Transverse colon (tissue), 4 donors: Measurements from ENCODE around the gene NXPH4. TPM values are rescaled to one million over a fixed set of nuclear protein-coding genes. Genes with fewer than 3 reads are reported as not detected.

ENCODE experiments used
- DNase-seq: peaks from one replicate; pipeline ENCODE4 v3.0.0-alpha.2; 2019
- H3K27ac ChIP-seq, 4 donors: fragments of 200-600 bp; sonication (generic); 2 replicates each; pipeline ENCODE4 v1.5.1; 2016 to 2018; ENCODE audit warnings: inconsistent platforms in 4 of 4
- H3K27me3 ChIP-seq: fragments of 200-600 bp; sonication (generic); 2 replicates; pipeline ENCODE4 v1.5.1; 2017; ENCODE audit warnings: inconsistent platforms
- H3K36me3 ChIP-seq, 4 donors: fragments of 200-600 bp; sonication (generic); 2 replicates each; pipeline ENCODE4 v1.5.1; 2017 to 2019; ENCODE audit warnings: inconsistent platforms in 4 of 4
- H3K4me1 ChIP-seq, 4 donors: fragments of 200-600 bp; sonication (generic); 2 replicates each; pipeline ENCODE4 v1.5.1; 2017 to 2020; ENCODE audit warnings: inconsistent platforms in 4 of 4
- H3K4me3 ChIP-seq, 4 donors: fragments of 200-600 bp; sonication (generic); 1 replicate in 1 of 4; 2 replicates in 3 of 4; pipeline versions ENCODE4 v1.5.1 to v1.6.1; 2017 to 2019; ENCODE audit warnings: inconsistent platforms in 4 of 4
- H3K9me3 ChIP-seq, 2 donors: fragments of 200-600 bp; sonication (generic); 2 replicates each; pipeline ENCODE4 v1.5.1; 2017 to 2019; ENCODE audit warnings: inconsistent platforms in 2 of 2
- CTCF ChIP-seq, 5 experiments: fragments of 200-600 bp in 3 of 5; fragments of 450-650 bp in 2 of 5; sonication (generic) in 3 of 5; IDR thresholded peaks; 1 replicate in 2 of 5; 2 replicates in 3 of 5; pipeline ENCODE4 v1.5.1; 2016 to 2017; ENCODE audit warnings: antibody characterized with exemption in 5 of 5, inconsistent platforms in 3 of 5, mild to moderate bottlenecking in 2 of 5, moderate library complexity in 1 of 5
- EP300 ChIP-seq: sonication (generic); formaldehyde crosslinking; IDR thresholded peaks from one replicate; pipeline ENCODE4 v1.6.1; 2017; ENCODE audit warnings: antibody characterized with exemption, low read depth
- POLR2A ChIP-seq: fragments of 450-650 bp; IDR thresholded peaks from one replicate; pipeline ENCODE4 v1.6.1; 2016; ENCODE audit warnings: antibody characterized with exemption, mild to moderate bottlenecking, moderate library complexity
- POLR2AphosphoS5 ChIP-seq, 3 donors: sonication (generic); formaldehyde crosslinking; IDR thresholded peaks; one replicate each; pipeline ENCODE4 v1.6.1; 2016; ENCODE audit warnings: antibody characterized with exemption in 3 of 3
- WGBS, 2 donors: methylation state at CpG; one replicate each; pipeline ENCODE4 v1.1.5; 2018; ENCODE audit warnings: low coverage in 1 of 2; 5-methylcytosine and 5-hydroxymethylcytosine counted together
- in situ Hi-C, 4 donors: fragments of 200-750 bp; cut with MboI; loops; one replicate each; pipeline versions ENCODE4 v1.15.0 to v1.15.1; 2017; ENCODE audit warnings: low sequenced_read_pairs in 3 of 4, low pct_ligation_motif_present in 1 of 4, low pct_unique_long_range_greater_than_20kb in 1 of 4
- intact Hi-C: fragments of 100-400 bp; cut with DNase I; formaldehyde crosslinking; loops from one replicate; pipeline ENCODE4 v1.15.1; 2023; ENCODE audit warnings: low total_unique reads
- total RNA-seq, 4 donors: library from RNA; depleted of rRNA; stranded (reverse); fragments of >200 nt; gene quantifications; one replicate each; pipeline ENCODE4 v1.1.0, GENCODE V29; 2016

The NXPH4 gene
- total RNA-seq, 4 donors from 2014 or later = not detected

GRCh38 chr12:57169969-57170368 is 46.6 kb upstream of the NXPH4 start:
- Histone ChIP-seq H3K27ac (no peak overlapping the region), H3K9me3 (no peaks in the 10 kb centered on the region), H3K27me3 (no peaks in the 10 kb centered on the region), H3K4me1 (peaks cover 0 to 1% (median 0%) of the 10 kb centered on the region in 4 donors), H3K4me3 (no peak overlapping the region), H3K36me3 (peaks cover 0 to 22% (median 5%) of the 10 kb centered on the region in 4 donors)
- no peak for DNase-seq
- in situ Hi-C loops (loop anchor here in 1 of 4 donors (10.0 kb wide), 1 partner anchor 155 kb away; the partner anchor contains the start of gene TAC3), intact Hi-C loops (no loop called here)
- 78 to 81% methylated on average over 3 to 7 of the region's 7 CpGs for WGBS, 2 donors
- TF ChIP-seq POLR2AphosphoS5 (IDR thresholded peaks at IDR 0.05) = no peak
- TF ChIP-seq POLR2A = no peak

- H3K27ac ChIP-seq = no peak overlapping the region
- no peaks in the 10 kb centered on the region for H3K27me3 ChIP-seq
- no peaks in the 10 kb centered on the region for H3K9me3 ChIP-seq
- intact Hi-C loops (no loop called here), in situ Hi-C loops (loop anchor here in 1 of 4 donors (10.0 kb wide), 1 partner anchor 156 kb away; the partner anchor contains the start of gene TAC3)
- 78 to 86% methylated on average over 1 of the region's 1 CpG for WGBS, 2 donors
- TF ChIP-seq POLR2A (no peak), EP300 (no peak), POLR2AphosphoS5 (IDR thresholded peaks at IDR 0.05) (no peak), CTCF (IDR thresholded peaks at IDR 0.05) (no peak)
- no peak overlapping the region for H3K4me3 ChIP-seq
- H3K4me1 ChIP-seq = peaks cover 0 to 6% (median 0%) of the 10 kb centered on the region in 4 donors
- no peak for DNase-seq
- H3K36me3 ChIP-seq = peaks cover 0 to 22% (median 5%) of the 10 kb centered on the region in 4 donors
These were observed 46.2 kb upstream of the NXPH4 start for GRCh38 chr12:57170408-57170807.

- no peak for DNase-seq
- H3K9me3 ChIP-seq = no peaks in the 10 kb centered on the region
- no peaks in the 10 kb centered on the region for H3K27me3 ChIP-seq
- peaks cover 0 to 22% (median 5%) of the 10 kb centered on the region in 4 donors for H3K36me3 ChIP-seq
- H3K4me3 ChIP-seq = no peak overlapping the region
- WGBS, 2 donors = 80 to 86% methylated on average over 1 to 4 of the region's 4 CpGs
- H3K27ac ChIP-seq = peak overlapping the region in 3 of 4 donors; percentile 22 to 49 (median 36)
- TF ChIP-seq POLR2AphosphoS5 (IDR thresholded peaks at IDR 0.05) (no peak), POLR2A (no peak), EP300 (no peak), CTCF (IDR thresholded peaks at IDR 0.05) (no peak)
- intact Hi-C loops = no loop called here
- in situ Hi-C loops = loop anchor here in 1 of 4 donors (10.0 kb wide), 1 partner anchor 156 kb away; the partner anchor contains the start of gene TAC3
- peaks cover 0 to 7% (median 0%) of the 10 kb centered on the region in 4 donors for H3K4me1 ChIP-seq
These were observed 45.7 kb upstream of the NXPH4 start for GRCh38 chr12:57170927-57171326.

- Histone ChIP-seq H3K4me1 (peaks cover 0 to 7% (median 0%) of the 10 kb centered on the region in 4 donors), H3K9me3 (no peaks in the 10 kb centered on the region), H3K4me3 (no peak overlapping the region), H3K27ac (peak overlapping the region in 3 of 4 donors; percentile 22 to 49 (median 36)), H3K27me3 (no peaks in the 10 kb centered on the region), H3K36me3 (peaks cover 0 to 20% (median 5%) of the 10 kb centered on the region in 4 donors)
- in situ Hi-C loops = loop anchor here in 1 of 4 donors (10.0 kb wide), 1 partner anchor 157 kb away; the partner anchor contains the start of gene TAC3
- WGBS, 2 donors = 58 to 59% methylated on average over 2 to 4 of the region's 4 CpGs
- intact Hi-C loops = no loop called here
- no peak for DNase-seq
- no peak for TF ChIP-seq EP300
- TF ChIP-seq POLR2A = no peak
- TF ChIP-seq CTCF (IDR thresholded peaks at IDR 0.05) = no peak
- TF ChIP-seq POLR2AphosphoS5 (IDR thresholded peaks at IDR 0.05) = no peak
These were observed 44.9 kb upstream of the NXPH4 start for GRCh38 chr12:57171668-57172067.
